Hepatocyte (in vitro differentiated cells): ENCODE results near the gene TUT7. TPM values are rescaled to one million over a fixed set of nuclear protein-coding genes. Genes with fewer than 3 reads are reported as not detected.

Experiments
- DNase-seq: peaks from one replicate; pipeline ENCODE4 v3.0.0-alpha.2; 2016; ENCODE audit warnings: low spot score
- H2AFZ ChIP-seq: fragments of 200-600 bp; sonication (generic); 2 replicates; pipeline ENCODE4 v1.6.0; 2016; ENCODE audit warnings: antibody characterized with exemption, mild to moderate bottlenecking
- H3K27ac ChIP-seq: fragments of 200-600 bp; sonication (generic); 2 replicates; pipeline ENCODE4 v1.5.1; 2016; ENCODE audit warnings: mild to moderate bottlenecking
- H3K27me3 ChIP-seq: fragments of 200-600 bp; sonication (generic); 2 replicates; pipeline ENCODE4 v1.6.1; 2016
- H3K36me3 ChIP-seq: fragments of 200-600 bp; sonication (generic); replicated peaks from 2 replicates; pipeline ENCODE4 v1.5.1; 2016; ENCODE audit warnings: low read depth; ENCODE audit not compliant: insufficient read depth
- H3K4me1 ChIP-seq: fragments of 200-600 bp; sonication (generic); 2 replicates; pipeline ENCODE4 v1.5.1; 2016; ENCODE audit warnings: mild to moderate bottlenecking, moderate library complexity; ENCODE audit not compliant: insufficient read depth
- H3K4me2 ChIP-seq: fragments of 200-600 bp; sonication (generic); 2 replicates; pipeline ENCODE4 v1.6.0; 2016
- H3K4me3 ChIP-seq: fragments of 200-600 bp; sonication (generic); 2 replicates; pipeline ENCODE4 v1.5.1; 2016; ENCODE audit warnings: mild to moderate bottlenecking
- H3K79me2 ChIP-seq: fragments of 200-600 bp; sonication (generic); 2 replicates; pipeline ENCODE4 v1.6.0; 2017; ENCODE audit warnings: mild to moderate bottlenecking
- H3K9me2 ChIP-seq: fragments of 200-600 bp; sonication (generic); replicated peaks from 2 replicates; pipeline ENCODE4 v1.6.0; 2017; ENCODE audit warnings: mild to moderate bottlenecking; ENCODE audit not compliant: insufficient read depth
- H3K9me3 ChIP-seq: fragments of 200-600 bp; sonication (generic); 2 replicates; pipeline ENCODE4 v1.5.1; 2016; ENCODE audit warnings: low read depth, mild to moderate bottlenecking
- H4K20me1 ChIP-seq: fragments of 200-600 bp; sonication (generic); 2 replicates; pipeline ENCODE4 v1.6.0; 2016; ENCODE audit warnings: mild to moderate bottlenecking; ENCODE audit not compliant: insufficient read depth, poor library complexity, severe bottlenecking
- EZH2 ChIP-seq: fragments of 200-600 bp; sonication (generic); IDR thresholded peaks from 2 replicates; pipeline ENCODE4 v1.6.1; 2016; ENCODE audit warnings: antibody characterized with exemption, mild to moderate bottlenecking, borderline replicate concordance
- EZH2phosphoT487 ChIP-seq: fragments of 200-600 bp; sonication (generic); IDR thresholded peaks from one replicate; pipeline ENCODE4 v1.6.1; 2018; ENCODE audit warnings: antibody characterized with exemption, mild to moderate bottlenecking, low read depth, moderate library complexity; ENCODE audit not compliant: unreplicated experiment, severe bottlenecking
- WGBS: methylation state at CpG from one replicate; pipeline ENCODE4 v1.1.6; 2016; ENCODE audit warnings: low lambda C conversion rate; ENCODE audit errors: missing lambda C conversion rate; 5-methylcytosine and 5-hydroxymethylcytosine counted together
- polyA plus RNA-seq: library from polyadenylated mRNA; unstranded; fragments of >200 nt; fragmentation: Nextera tagmentation; extraction: Ambion mirVana; gene quantifications from 2 replicates; pipeline ENCODE4 v1.2.1, GENCODE V29; 2016
- total RNA-seq: library from RNA; depleted of rRNA; stranded (reverse); fragments of >200 nt; gene quantifications from 2 replicates; pipeline ENCODE4 v1.2.3, GENCODE V29; 2014
- TF ChIP-seq, protein P1 (sequence below): fragments of 200-600 bp; sonication (generic); IDR thresholded peaks from 2 replicates; pipeline ENCODE4 v1.5.1; 2016; ENCODE audit warnings: antibody characterized with exemption, mild to moderate bottlenecking; ENCODE audit not compliant: poor library complexity

The TUT7 gene
- total and polyA plus RNA-seq, 2 experiments from 2014 or later: 21.5 to 33.1 TPM

- Histone ChIP-seq H2AFZ (no peak overlapping the region), H3K36me3 (no peaks in the 10 kb centered on the region), H3K9me2 (no peaks in the 10 kb centered on the region), H3K4me1 (peaks cover 7% of the 10 kb centered on the region), H3K4me3 (no peak overlapping the region), H3K4me2 (no peak overlapping the region), H3K27ac (no peak overlapping the region), H3K79me2 (no peaks in the 10 kb centered on the region), H4K20me1 (no peaks in the 10 kb centered on the region), H3K27me3 (no peaks in the 10 kb centered on the region), H3K9me3 (no peaks in the 10 kb centered on the region)
- TF ChIP-seq EZH2phosphoT487 (no peak), EZH2 (no peak)
- TF ChIP-seq, protein P1, sequence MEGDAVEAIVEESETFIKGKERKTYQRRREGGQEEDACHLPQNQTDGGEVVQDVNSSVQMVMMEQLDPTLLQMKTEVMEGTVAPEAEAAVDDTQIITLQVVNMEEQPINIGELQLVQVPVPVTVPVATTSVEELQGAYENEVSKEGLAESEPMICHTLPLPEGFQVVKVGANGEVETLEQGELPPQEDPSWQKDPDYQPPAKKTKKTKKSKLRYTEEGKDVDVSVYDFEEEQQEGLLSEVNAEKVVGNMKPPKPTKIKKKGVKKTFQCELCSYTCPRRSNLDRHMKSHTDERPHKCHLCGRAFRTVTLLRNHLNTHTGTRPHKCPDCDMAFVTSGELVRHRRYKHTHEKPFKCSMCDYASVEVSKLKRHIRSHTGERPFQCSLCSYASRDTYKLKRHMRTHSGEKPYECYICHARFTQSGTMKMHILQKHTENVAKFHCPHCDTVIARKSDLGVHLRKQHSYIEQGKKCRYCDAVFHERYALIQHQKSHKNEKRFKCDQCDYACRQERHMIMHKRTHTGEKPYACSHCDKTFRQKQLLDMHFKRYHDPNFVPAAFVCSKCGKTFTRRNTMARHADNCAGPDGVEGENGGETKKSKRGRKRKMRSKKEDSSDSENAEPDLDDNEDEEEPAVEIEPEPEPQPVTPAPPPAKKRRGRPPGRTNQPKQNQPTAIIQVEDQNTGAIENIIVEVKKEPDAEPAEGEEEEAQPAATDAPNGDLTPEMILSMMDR: peak; percentile 39
- 49% methylated on average over 7 of the region's 7 CpGs for WGBS
- peak; percentile 63 for DNase-seq
Observed at GRCh38 chr9:86287013-86287412, 67.2 kb downstream of the TUT7 start.

- peaks cover 8% of the 10 kb centered on the region for H3K4me1 ChIP-seq
- DNase-seq: no peak
- H3K4me2 ChIP-seq: no peak overlapping the region
- 59% methylated on average over 3 of the region's 3 CpGs for whole genome bisulfite sequencing
- H3K9me2 ChIP-seq: no peaks in the 10 kb centered on the region
- H2AFZ ChIP-seq: no peak overlapping the region
- no peaks in the 10 kb centered on the region for H4K20me1 ChIP-seq
- peaks cover 5% of the 10 kb centered on the region for H3K79me2 ChIP-seq
- no peaks in the 10 kb centered on the region for H3K36me3 ChIP-seq
- no peak overlapping the region for H3K27ac ChIP-seq
- H3K9me3 ChIP-seq: no peaks in the 10 kb centered on the region
- H3K27me3 ChIP-seq: no peaks in the 10 kb centered on the region
- no peak overlapping the region for H3K4me3 ChIP-seq
- TF ChIP-seq EZH2phosphoT487 (no peak), EZH2 (no peak)
- TF ChIP-seq, protein P1: no peak
Observed at GRCh38 chr9:86286278-86286677, 67.9 kb downstream of the TUT7 start.

GRCh38 chr9:86285261-86285660 is 68.9 kb downstream of the TUT7 start:
- H3K27me3 ChIP-seq: no peaks in the 10 kb centered on the region
- DNase-seq: no peak
- 78% methylated on average over 2 of the region's 2 CpGs for WGBS
- peaks cover 14% of the 10 kb centered on the region for H3K4me1 ChIP-seq
- H3K9me2 ChIP-seq: no peaks in the 10 kb centered on the region
- no peak overlapping the region for H3K4me2 ChIP-seq
- no peaks in the 10 kb centered on the region for H3K9me3 ChIP-seq
- H3K79me2 ChIP-seq: peaks cover 15% of the 10 kb centered on the region
- H3K4me3 ChIP-seq: no peak overlapping the region
- H3K27ac ChIP-seq: no peak overlapping the region
- H2AFZ ChIP-seq: no peak overlapping the region
- no peaks in the 10 kb centered on the region for H4K20me1 ChIP-seq
- TF ChIP-seq EZH2 (no peak), EZH2phosphoT487 (no peak)
- TF ChIP-seq, protein P1: no peak
- H3K36me3 ChIP-seq: no peaks in the 10 kb centered on the region
